MM.1S (cell line): Measurements from ENCODE around the gene CERT1.

Experiments
- DNase-seq: peaks from one replicate; pipeline ENCODE4 v3.0.0-alpha.2; 2015
- H2AFZ ChIP-seq: fragments of 300-600 bp; sonication (generic); 2 replicates; pipeline ENCODE4 v1.6.0; 2016; ENCODE audit warnings: antibody characterized with exemption, low read length
- H3F3A ChIP-seq: fragments of 300-600 bp; sonication (generic); 2 replicates; pipeline ENCODE4 v1.6.1; 2016; ENCODE audit warnings: mild to moderate bottlenecking, antibody characterized with exemption, low read length, moderate library complexity, mixed read lengths; ENCODE audit not compliant: insufficient read depth
- H3K27ac ChIP-seq: fragments of 300-600 bp; sonication (generic); 2 replicates; pipeline ENCODE4 v1.5.1; 2016; ENCODE audit warnings: mild to moderate bottlenecking, low read length
- H3K27me3 ChIP-seq: fragments of 300-600 bp; sonication (generic); replicated peaks from 2 replicates; pipeline ENCODE4 v1.6.0; 2016; ENCODE audit warnings: low read length; ENCODE audit not compliant: insufficient read depth
- H3K36me3 ChIP-seq: fragments of 300-600 bp; sonication (generic); replicated peaks from 2 replicates; pipeline ENCODE4 v1.6.1; 2016; ENCODE audit warnings: mild to moderate bottlenecking, low read length, mixed read lengths; ENCODE audit not compliant: insufficient read depth
- H3K4me1 ChIP-seq: fragments of 300-600 bp; sonication (generic); 2 replicates; pipeline ENCODE4 v1.6.1; 2016; ENCODE audit warnings: low read length, mixed read lengths
- H3K4me2 ChIP-seq: fragments of 300-600 bp; sonication (generic); 2 replicates; pipeline ENCODE4 v1.6.0; 2016; ENCODE audit warnings: low read depth, low read length
- H3K4me3 ChIP-seq: fragments of 300-600 bp; sonication (generic); 2 replicates; pipeline ENCODE4 v1.5.1; 2016; ENCODE audit warnings: low read length, mixed read lengths
- H3K79me2 ChIP-seq: fragments of 300-600 bp; sonication (generic); 2 replicates; pipeline ENCODE4 v1.6.1; 2016; ENCODE audit warnings: mixed run types, low read length, mixed read lengths
- H3K9ac ChIP-seq: fragments of 300-600 bp; sonication (generic); 2 replicates; pipeline ENCODE4 v1.6.1; 2016; ENCODE audit warnings: low read length, mixed read lengths
- H3K9me2 ChIP-seq: fragments of 300-600 bp; sonication (generic); replicated peaks from 2 replicates; pipeline ENCODE4 v1.6.1; 2016; ENCODE audit warnings: mild to moderate bottlenecking, low read length, mixed read lengths; ENCODE audit not compliant: insufficient read depth
- H3K9me3 ChIP-seq: fragments of 300-600 bp; sonication (generic); replicated peaks from 2 replicates; pipeline ENCODE4 v1.6.1; 2016; ENCODE audit warnings: mild to moderate bottlenecking, low read length, mixed read lengths; ENCODE audit not compliant: insufficient read depth
- H4K20me1 ChIP-seq: fragments of 300-600 bp; sonication (generic); 2 replicates; pipeline ENCODE4 v1.6.1; 2016; ENCODE audit warnings: mild to moderate bottlenecking, low read length, moderate library complexity, mixed read lengths; ENCODE audit not compliant: insufficient read depth
- CTCF ChIP-seq: fragments of 300-600 bp; sonication (generic); IDR thresholded peaks from 2 replicates; pipeline ENCODE4 v1.5.1; 2016; ENCODE audit warnings: antibody characterized with exemption, low read length, mixed read lengths
- EZH2 ChIP-seq: fragments of 300-600 bp; sonication (generic); optimal IDR thresholded peaks from 2 replicates; pipeline ENCODE3; 2017; ENCODE audit warnings: low read depth, mild to moderate bottlenecking, antibody characterized with exemption, low read length, mixed read lengths
- EZH2phosphoT487 ChIP-seq: fragments of 300-600 bp; sonication (generic); IDR thresholded peaks from 2 replicates; pipeline ENCODE4 v1.6.1; 2018; ENCODE audit warnings: antibody characterized with exemption, low read length

The CERT1 gene

GRCh38 chr5:75363111-75363510 lies 148.3 kb downstream of the CERT1 start:
- Histone ChIP-seq H3K4me3 (no peak overlapping the region), H3K36me3 (peaks cover 7% of the 10 kb centered on the region; the same call in 1 of the 2 replicates)
- TF ChIP-seq EZH2 (no peak), CTCF (no peak), EZH2phosphoT487 (no peak)

GRCh38 chr5:75362474-75362975 lies 148.9 kb downstream of the CERT1 start:
- Histone ChIP-seq H2AFZ (no peak overlapping the region), H3F3A (peaks cover 17% of the 10 kb centered on the region), H3K27me3 (no peaks in the 10 kb centered on the region), H3K9ac (no peak overlapping the region), H3K4me3 (no peak overlapping the region), H3K27ac (no peak overlapping the region), H3K36me3 (peaks cover 7% of the 10 kb centered on the region; the same call in 1 of the 2 replicates), H4K20me1 (no peaks in the 10 kb centered on the region), H3K9me3 (no peaks in the 10 kb centered on the region), H3K4me1 (peaks cover 6% of the 10 kb centered on the region; the same call in 1 of the 2 replicates), H3K4me2 (no peak overlapping the region), H3K9me2 (no peaks in the 10 kb centered on the region), H3K79me2 (no peaks in the 10 kb centered on the region)
- no peak for TF ChIP-seq EZH2
- no peak for DNase-seq

More at GRCh38 chr5:75363111-75363510, 148.3 kb downstream of the CERT1 start:
- Histone ChIP-seq H2AFZ (no peak overlapping the region), H3F3A (peaks cover 20% of the 10 kb centered on the region), H3K4me2 (no peak overlapping the region), H3K4me1 (peaks cover 9% of the 10 kb centered on the region; the same call in 1 of the 2 replicates), H4K20me1 (no peaks in the 10 kb centered on the region), H3K27ac (no peak overlapping the region), H3K9me2 (no peaks in the 10 kb centered on the region), H3K9ac (no peak overlapping the region), H3K79me2 (no peaks in the 10 kb centered on the region), H3K27me3 (no peaks in the 10 kb centered on the region), H3K9me3 (no peaks in the 10 kb centered on the region)
- DNase-seq, result no peak

GRCh38 chr5:75361310-75361709 lies 150.1 kb downstream of the CERT1 start:
- Histone ChIP-seq H3K27me3 (no peaks in the 10 kb centered on the region), H3F3A (peaks cover 10% of the 10 kb centered on the region; the same call in 1 of the 2 replicates), H3K4me1 (no peaks in the 10 kb centered on the region), H4K20me1 (no peaks in the 10 kb centered on the region), H3K9ac (no peak overlapping the region), H3K79me2 (no peaks in the 10 kb centered on the region), H3K27ac (no peak overlapping the region), H3K36me3 (peaks cover 13% of the 10 kb centered on the region; the same call in 1 of the 2 replicates), H3K4me3 (no peak overlapping the region), H2AFZ (no peak overlapping the region), H3K9me3 (no peaks in the 10 kb centered on the region), H3K9me2 (no peaks in the 10 kb centered on the region), H3K4me2 (no peak overlapping the region)
- no peak for DNase-seq
- TF ChIP-seq EZH2 (no peak), EZH2phosphoT487 (no peak), CTCF (no peak)

- no peak overlapping the region for H2AFZ ChIP-seq
- no peak overlapping the region for H3K27ac ChIP-seq
- H3K9ac ChIP-seq, result no peak overlapping the region
- H3K9me2 ChIP-seq, result no peaks in the 10 kb centered on the region
- H3K27me3 ChIP-seq, result no peaks in the 10 kb centered on the region
- H3K4me1 ChIP-seq, result no peaks in the 10 kb centered on the region
- DNase-seq, result no peak
- H3K36me3 ChIP-seq, result peaks cover 25% of the 10 kb centered on the region
- no peaks in the 10 kb centered on the region for H3K79me2 ChIP-seq
- H4K20me1 ChIP-seq, result no peaks in the 10 kb centered on the region
- H3K4me2 ChIP-seq, result no peak overlapping the region
- TF ChIP-seq CTCF (no peak), EZH2 (no peak), EZH2phosphoT487 (no peak)
- H3K4me3 ChIP-seq, result no peak overlapping the region
- no peaks in the 10 kb centered on the region for H3F3A ChIP-seq
- H3K9me3 ChIP-seq, result no peaks in the 10 kb centered on the region
Measured at GRCh38 chr5:75358117-75358516, 153.3 kb downstream of the CERT1 start.
